ENCODE data around the gene DPYSL4.

DPYSL4 gene

GRCh38 chr10:132195366-132196075, 8.8 kb downstream of the DPYSL4 start:
- Histone ChIP-seq H3K4me1 (ENCODE audit: control insufficient read depth, low read length) (no peaks in the 10 kb centered on the region), H3K27me3 (ENCODE audit: control insufficient read depth, low read length) (no peaks in the 10 kb centered on the region), H3K4me2 (ENCODE audit: low read length) (no peak overlapping the region)

GRCh38 chr10:132196178-132197113, 9.7 kb downstream of the DPYSL4 start:
- H3K27ac ChIP-seq (ENCODE audit: low read depth, low read length), result no peak overlapping the region
- no peaks in the 10 kb centered on the region for H3K9me3 ChIP-seq (ENCODE audit: control insufficient read depth, insufficient read depth, low read length)
- no peaks in the 10 kb centered on the region for H3K36me3 ChIP-seq (ENCODE audit: control insufficient read depth, low read length)
- no peak overlapping the region for H3K4me3 ChIP-seq (ENCODE audit: low read length)
- TF ChIP-seq EZH2phosphoT487 (IDR thresholded peaks at IDR 0.05; ENCODE audit: borderline replicate concordance, low read length) (no peak), CTCF (IDR thresholded peaks at IDR 0.05; ENCODE audit: low read depth, low read length, poor library complexity, severe bottlenecking) (no peak)
- no peaks in the 10 kb centered on the region for H4K20me1 ChIP-seq (ENCODE audit: control insufficient read depth, insufficient read depth, low read depth, low read length)
- H3K79me2 ChIP-seq (ENCODE audit: control insufficient read depth, low read length), result no peaks in the 10 kb centered on the region
- H3K4me2 ChIP-seq (ENCODE audit: low read length), result no peak overlapping the region
- no peaks in the 10 kb centered on the region for H3K9me2 ChIP-seq (replicated peaks; ENCODE audit: control insufficient read depth, low read length)
- no peaks in the 10 kb centered on the region for H3K4me1 ChIP-seq (ENCODE audit: control insufficient read depth, low read length)
- no peaks in the 10 kb centered on the region for H3F3A ChIP-seq (ENCODE audit: control insufficient read depth, insufficient read depth)
- no peaks in the 10 kb centered on the region for H3K27me3 ChIP-seq (ENCODE audit: control insufficient read depth, low read length)

More at GRCh38 chr10:132195366-132196075, 8.8 kb downstream of the DPYSL4 start:
- Histone ChIP-seq H3K27ac (ENCODE audit: low read depth, low read length) (no peak overlapping the region), H3F3A (ENCODE audit: control insufficient read depth, insufficient read depth) (no peaks in the 10 kb centered on the region), H3K9me2 (replicated peaks; ENCODE audit: control insufficient read depth, low read length) (no peaks in the 10 kb centered on the region), H3K4me3 (ENCODE audit: low read length) (no peak overlapping the region), H3K79me2 (ENCODE audit: control insufficient read depth, low read length) (no peaks in the 10 kb centered on the region), H3K9me3 (ENCODE audit: control insufficient read depth, insufficient read depth, low read length) (no peaks in the 10 kb centered on the region), H4K20me1 (ENCODE audit: control insufficient read depth, insufficient read depth, low read depth, low read length) (no peaks in the 10 kb centered on the region), H3K36me3 (ENCODE audit: control insufficient read depth, low read length) (no peaks in the 10 kb centered on the region)
- TF ChIP-seq EZH2phosphoT487 (IDR thresholded peaks at IDR 0.05; ENCODE audit: borderline replicate concordance, low read length), result no peak

- H3K27me3 ChIP-seq (ENCODE audit: control insufficient read depth, low read length), result no peaks in the 10 kb centered on the region
- no peaks in the 10 kb centered on the region for H3K9me3 ChIP-seq (ENCODE audit: control insufficient read depth, insufficient read depth, low read length)
- no peak overlapping the region for H3K4me3 ChIP-seq (ENCODE audit: low read length)
- no peaks in the 10 kb centered on the region for H3K4me1 ChIP-seq (ENCODE audit: control insufficient read depth, low read length)
- H3K4me2 ChIP-seq (ENCODE audit: low read length), result no peak overlapping the region
- H4K20me1 ChIP-seq (ENCODE audit: control insufficient read depth, insufficient read depth, low read depth, low read length), result no peaks in the 10 kb centered on the region
- H3K27ac ChIP-seq (ENCODE audit: low read depth, low read length), result no peak overlapping the region
- H3K9me2 ChIP-seq (replicated peaks; ENCODE audit: control insufficient read depth, low read length), result no peaks in the 10 kb centered on the region
- no peaks in the 10 kb centered on the region for H3K36me3 ChIP-seq (ENCODE audit: control insufficient read depth, low read length)
- TF ChIP-seq CTCF (IDR thresholded peaks at IDR 0.05; ENCODE audit: low read depth, low read length, poor library complexity, severe bottlenecking), result no peak
- no peaks in the 10 kb centered on the region for H3K79me2 ChIP-seq (ENCODE audit: control insufficient read depth, low read length)
- no peaks in the 10 kb centered on the region for H3F3A ChIP-seq (ENCODE audit: control insufficient read depth, insufficient read depth)
Observed at GRCh38 chr10:132197271-132198067, 10.7 kb downstream of the DPYSL4 start.
